B cell (primary cell): ENCODE measurements around the gene ESR1. TPM values are rescaled to one million over a fixed set of nuclear protein-coding genes. Genes with fewer than 3 reads are reported as not detected.

Experiments
- ATAC-seq: fragments of 200-7000 bp; cut with Tn5 transposase; one replicate; pipeline ENCODE4 v1.10.0; 2021; ENCODE audit warnings: low read depth, mild to moderate bottlenecking, moderate number of reproducible peaks, moderate library complexity
- CTCF ChIA-PET: fragments of 350-600 bp; sonication (Branson Sonifier 250); formaldehyde crosslinking; loops from one replicate; lab custom pipeline; 2021; ENCODE audit warnings: antibody characterized with exemption, inconsistent platforms; lab: Charles Lee
- POLR2A ChIA-PET: fragments of 350-600 bp; sonication (Branson Sonifier 250); formaldehyde crosslinking; loops from one replicate; lab custom pipeline; 2021; ENCODE audit warnings: antibody characterized with exemption; lab: Charles Lee
- DNase-seq: peaks from one replicate; pipeline ENCODE4 v3.0.0; 2013
- H2AFZ ChIP-seq: 2 replicates; pipeline ENCODE4 v1.6.1; 2012; ENCODE audit warnings: mild to moderate bottlenecking, low read depth, low read length; ENCODE audit not compliant: insufficient read depth, poor library complexity, severe bottlenecking
- H3K27ac ChIP-seq, 2 donors: 1 replicate in 1 of 2; 2 replicates in 1 of 2; pipeline ENCODE4 v1.5.1; 2012 to 2013; ENCODE audit warnings: low read length in 2 of 2, mild to moderate bottlenecking in 2 of 2, moderate library complexity in 1 of 2
- H3K27me3 ChIP-seq, 4 experiments: fragments of 200-600 bp in 1 of 4; sonication (generic) in 1 of 4; replicated peaks in 1 of 4; 1 replicate in 2 of 4; 2 replicates in 2 of 4; pipeline versions ENCODE4 v1.6.1 to v1.7.0; 2013 to 2016; ENCODE audit warnings: low read length in 3 of 4, mild to moderate bottlenecking in 2 of 4, mixed read lengths in 1 of 4, moderate library complexity in 1 of 4; ENCODE audit not compliant: insufficient read depth in 4 of 4, control insufficient read depth in 3 of 4; ENCODE audit errors: control extremely low read depth in 1 of 4
- H3K36me3 ChIP-seq, 2 experiments: replicated peaks in 1 of 2; 1 replicate in 1 of 2; 2 replicates in 1 of 2; pipeline versions ENCODE4 v1.6.1 to v1.7.1; 2013; ENCODE audit warnings: low read length in 1 of 2; ENCODE audit not compliant: insufficient read depth in 2 of 2, control insufficient read depth in 1 of 2; ENCODE audit errors: control extremely low read depth in 1 of 2, extremely low read depth in 1 of 2
- H3K4me1 ChIP-seq, 2 donors: fragments of 200-600 bp in 1 of 2; sonication (generic) in 1 of 2; 1 replicate in 1 of 2; 2 replicates in 1 of 2; pipeline versions ENCODE4 v1.5.1 to v1.6.1; 2013 to 2017; ENCODE audit warnings: low read length in 2 of 2; ENCODE audit not compliant: control insufficient read depth in 2 of 2, insufficient read depth in 2 of 2
- H3K4me2 ChIP-seq: replicated peaks from 2 replicates; pipeline ENCODE3; 2012; ENCODE audit warnings: mild to moderate bottlenecking, low read depth, low read length; ENCODE audit not compliant: poor library complexity, severe bottlenecking
- H3K4me3 ChIP-seq, 5 experiments: fragments of 200-600 bp in 1 of 5; sonication (generic) in 1 of 5; 1 replicate in 3 of 5; 2 replicates in 2 of 5; pipeline versions ENCODE4 v1.5.1 to v1.7.0; 2011 to 2016; ENCODE audit warnings: low read length in 4 of 5, mild to moderate bottlenecking in 4 of 5, low read depth in 2 of 5, control low read depth in 1 of 5, moderate library complexity in 1 of 5; ENCODE audit not compliant: insufficient read depth in 1 of 5; ENCODE audit errors: control extremely low read depth in 1 of 5, extremely low read depth in 1 of 5
- H3K79me2 ChIP-seq: fragments of 200-600 bp; sonication (generic); one replicate; pipeline ENCODE4 v1.6.0; 2016; ENCODE audit warnings: low read length; ENCODE audit not compliant: control insufficient read depth, insufficient read depth
- H3K9ac ChIP-seq: fragments of 200-600 bp; sonication (generic); 2 replicates; pipeline ENCODE4 v1.6.1; 2017; ENCODE audit warnings: mild to moderate bottlenecking, low read length, moderate library complexity
- H3K9me3 ChIP-seq, 3 donors: one replicate each; pipeline versions ENCODE4 v1.6.1 to v1.7.1; 2013; ENCODE audit warnings: low read length in 2 of 3; ENCODE audit not compliant: control insufficient read depth in 2 of 3, insufficient read depth in 1 of 3; ENCODE audit errors: control extremely low read depth in 1 of 3
- H4K20me1 ChIP-seq: 2 replicates; pipeline ENCODE4 v1.6.0; 2012; ENCODE audit warnings: mild to moderate bottlenecking, low read length; ENCODE audit not compliant: insufficient read depth, control insufficient read depth, poor library complexity, severe bottlenecking
- H3K27ac Mint-ChIP-seq: one replicate; pipeline ENCODE4 v1.8.0; 2021; ENCODE audit warnings: mixed read lengths
- H3K27me3 Mint-ChIP-seq: one replicate; pipeline ENCODE4 v1.8.0; 2021; ENCODE audit warnings: mixed read lengths
- H3K4me1 Mint-ChIP-seq: one replicate; pipeline ENCODE4 v1.8.0; 2021; ENCODE audit warnings: mixed read lengths
- H3K4me3 Mint-ChIP-seq: one replicate; pipeline ENCODE4 v1.8.0; 2021; ENCODE audit warnings: mixed read lengths
- H3K9me3 Mint-ChIP-seq: one replicate; pipeline ENCODE4 v1.8.0; 2022; ENCODE audit warnings: mixed read lengths; ENCODE audit not compliant: insufficient read depth
- EZH2 ChIP-seq: IDR thresholded peaks from 2 replicates; pipeline ENCODE4 v1.6.1; 2012; ENCODE audit warnings: borderline replicate concordance, low read depth, mild to moderate bottlenecking, moderate library complexity, low read length; ENCODE audit not compliant: insufficient read depth, poor library complexity, severe bottlenecking
- WGBS: methylation state at CpG from one replicate; pipeline ENCODE4 v1.1.5; 2013; ENCODE audit warnings: missing lambda C conversion rate; ENCODE audit not compliant: insufficient coverage; 5-methylcytosine and 5-hydroxymethylcytosine counted together
- intact Hi-C: fragments of 100-400 bp; cut with micrococcal nuclease; formaldehyde crosslinking; loops from one replicate; pipeline ENCODE4 v1.10.0; 2022
- polyA plus RNA-seq: library from polyadenylated mRNA; depleted of rRNA; stranded (reverse); fragments of >200 nt; gene quantifications from 2 replicates; pipeline ENCODE4 v1.2.3, GENCODE V29; 2012
- total RNA-seq, 2 donors: library from RNA; stranded (reverse); fragments of 120-200 nt in 1 of 2; gene quantifications; 1 replicate in 1 of 2; 2 replicates in 1 of 2; pipeline versions ENCODE4 v1.2.3 to v1.2.4, GENCODE V29; 2013 to 2022
- TF ChIP-seq, protein P1 (sequence below): fragments of 200-600 bp; IDR thresholded peaks from one replicate; pipeline ENCODE4 v1.8.0; 2022; ENCODE audit warnings: antibody characterized with exemption, mild to moderate bottlenecking

The ESR1 gene
- total and polyA plus RNA-seq, 2 donors (not counting 1 experiment from before 2014, with no cell fraction given), result 0.46 to 5.9 TPM

DNA sequence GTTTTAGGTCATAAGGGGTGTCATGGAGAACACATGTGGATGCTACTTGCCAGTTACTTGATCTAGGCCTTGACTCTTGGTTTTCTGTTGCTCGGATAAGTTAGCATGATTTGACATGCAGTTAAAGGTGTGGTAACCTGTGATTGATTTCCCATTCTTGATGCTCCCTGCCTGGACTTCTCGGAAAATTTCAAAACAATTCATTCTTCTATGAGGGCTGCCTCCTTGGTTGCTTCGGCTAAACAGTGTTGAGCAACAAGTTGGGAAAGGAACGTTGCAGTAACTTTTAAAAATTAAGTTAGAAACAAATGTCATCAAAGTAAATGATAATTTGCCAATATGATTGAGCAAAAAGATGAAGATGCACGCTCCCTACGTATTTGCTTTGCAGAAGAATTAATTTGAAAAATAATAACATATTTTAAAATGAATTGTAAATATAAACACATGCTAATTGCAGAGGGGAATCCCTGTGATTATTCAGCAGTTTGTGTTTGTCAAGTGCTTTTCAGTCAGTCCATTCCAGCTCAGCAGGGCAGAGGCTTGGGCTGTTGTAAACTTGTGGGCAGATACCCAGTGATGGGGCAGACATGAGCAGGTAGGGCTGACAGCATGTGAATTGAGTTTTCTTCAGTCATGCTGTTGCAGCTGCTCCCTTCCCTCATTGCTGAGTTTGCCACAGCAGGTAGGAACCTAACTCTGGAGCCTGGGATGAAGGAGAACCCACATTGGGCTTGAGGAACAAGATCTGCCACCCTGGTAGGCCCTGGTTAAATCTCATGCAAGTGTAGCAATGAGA lies 110.2 kb downstream of the ESR1 start:
- Histone ChIP-seq H3K27me3 (no peaks in the 10 kb centered on the region), H2AFZ (no peak overlapping the region), H3K4me3 (no peak overlapping the region), H4K20me1 (no peaks in the 10 kb centered on the region), H3K4me2 (no peak overlapping the region), H3K79me2 (no peaks in the 10 kb centered on the region), H3K9me3 (no peaks in the 10 kb centered on the region), H3K36me3 (no peaks in the 10 kb centered on the region), H3K9ac (no peak overlapping the region), H3K27ac (no peak overlapping the region), H3K4me1 (no peaks in the 10 kb centered on the region)
- POLR2A ChIA-PET, result no interaction called here
- peaks cover 12% of the 10 kb centered on the region for H3K9me3 Mint-ChIP-seq
- intact Hi-C loops, result no loop called here
- no peak overlapping the region for H3K4me3 Mint-ChIP-seq
- DNase-seq, result no peak
- no peaks in the 10 kb centered on the region for H3K4me1 Mint-ChIP-seq
- CTCF ChIA-PET, result no interaction called here
- TF ChIP-seq, protein P1, sequence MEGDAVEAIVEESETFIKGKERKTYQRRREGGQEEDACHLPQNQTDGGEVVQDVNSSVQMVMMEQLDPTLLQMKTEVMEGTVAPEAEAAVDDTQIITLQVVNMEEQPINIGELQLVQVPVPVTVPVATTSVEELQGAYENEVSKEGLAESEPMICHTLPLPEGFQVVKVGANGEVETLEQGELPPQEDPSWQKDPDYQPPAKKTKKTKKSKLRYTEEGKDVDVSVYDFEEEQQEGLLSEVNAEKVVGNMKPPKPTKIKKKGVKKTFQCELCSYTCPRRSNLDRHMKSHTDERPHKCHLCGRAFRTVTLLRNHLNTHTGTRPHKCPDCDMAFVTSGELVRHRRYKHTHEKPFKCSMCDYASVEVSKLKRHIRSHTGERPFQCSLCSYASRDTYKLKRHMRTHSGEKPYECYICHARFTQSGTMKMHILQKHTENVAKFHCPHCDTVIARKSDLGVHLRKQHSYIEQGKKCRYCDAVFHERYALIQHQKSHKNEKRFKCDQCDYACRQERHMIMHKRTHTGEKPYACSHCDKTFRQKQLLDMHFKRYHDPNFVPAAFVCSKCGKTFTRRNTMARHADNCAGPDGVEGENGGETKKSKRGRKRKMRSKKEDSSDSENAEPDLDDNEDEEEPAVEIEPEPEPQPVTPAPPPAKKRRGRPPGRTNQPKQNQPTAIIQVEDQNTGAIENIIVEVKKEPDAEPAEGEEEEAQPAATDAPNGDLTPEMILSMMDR, result no peak
- TF ChIP-seq EZH2, result no peak
- WGBS, result 100% methylated on average over 2 of the region's 6 CpGs
- H3K27ac Mint-ChIP-seq, result no peak overlapping the region
- no peaks in the 10 kb centered on the region for H3K27me3 Mint-ChIP-seq
- ATAC-seq, result no peak

DNA sequence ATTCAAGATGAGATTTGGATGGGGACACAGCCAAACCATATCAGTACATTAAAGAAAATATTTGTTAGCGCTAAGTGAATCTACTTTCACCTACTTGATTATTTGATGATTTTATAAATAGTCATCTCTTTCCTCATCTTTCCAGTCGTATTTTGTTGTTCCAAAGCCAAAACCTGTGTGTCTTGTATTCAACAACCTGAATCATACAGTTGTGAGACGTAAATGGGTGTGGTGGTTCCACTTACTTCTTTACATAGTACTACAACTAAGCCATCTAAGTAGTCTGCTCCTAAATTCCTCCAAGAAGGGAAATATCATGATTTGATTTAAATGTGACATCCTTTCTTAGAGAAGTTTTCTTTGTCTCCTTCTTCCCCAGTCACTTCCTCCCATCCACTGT lies 132.8 kb downstream of the ESR1 start:
- H3K4me2 ChIP-seq, result no peak overlapping the region
- no peak overlapping the region for H3K27ac ChIP-seq
- Mint-ChIP-seq H3K27ac (no peak overlapping the region), H3K9me3 (no peaks in the 10 kb centered on the region), H3K4me1 (peaks cover 3% of the 10 kb centered on the region), H3K27me3 (no peaks in the 10 kb centered on the region), H3K4me3 (no peak overlapping the region)
- no peaks in the 10 kb centered on the region for H3K79me2 ChIP-seq
- no peaks in the 10 kb centered on the region for H3K9me3 ChIP-seq
- DNase-seq (no peak), ATAC-seq (no peak)
- ChIA-PET POLR2A (no interaction called here), CTCF (no interaction called here)
- no CpG with 5 or more reads among the region's 3 CpGs for WGBS
- no peaks in the 10 kb centered on the region for H3K36me3 ChIP-seq
- no peak overlapping the region for H3K4me3 ChIP-seq
- no peak overlapping the region for H2AFZ ChIP-seq
- TF ChIP-seq, protein P1, result no peak
- no peak for TF ChIP-seq EZH2
- H4K20me1 ChIP-seq, result no peaks in the 10 kb centered on the region
- no peak overlapping the region for H3K9ac ChIP-seq
- intact Hi-C loops, result no loop called here
- no peaks in the 10 kb centered on the region for H3K4me1 ChIP-seq
- H3K27me3 ChIP-seq, result no peaks in the 10 kb centered on the region
